C4-2B (cell line): Measurements from ENCODE around the gene SP140L.

Source experiments
- H3K27ac ChIP-seq: fragments of 450-650 bp; 2 replicates; pipeline ENCODE4 v1.5.1; 2017
- ZFX ChIP-seq: fragments of 450-650 bp; IDR thresholded peaks from 2 replicates; pipeline ENCODE4 v1.6.1; 2017
- TF ChIP-seq, protein P1 (sequence below): fragments of 450-650 bp; conservative IDR thresholded peaks from 2 replicates; pipeline ENCODE4 v1.5.1; 2017; ENCODE audit warnings: mild to moderate bottlenecking

Gene SP140L

DNA sequence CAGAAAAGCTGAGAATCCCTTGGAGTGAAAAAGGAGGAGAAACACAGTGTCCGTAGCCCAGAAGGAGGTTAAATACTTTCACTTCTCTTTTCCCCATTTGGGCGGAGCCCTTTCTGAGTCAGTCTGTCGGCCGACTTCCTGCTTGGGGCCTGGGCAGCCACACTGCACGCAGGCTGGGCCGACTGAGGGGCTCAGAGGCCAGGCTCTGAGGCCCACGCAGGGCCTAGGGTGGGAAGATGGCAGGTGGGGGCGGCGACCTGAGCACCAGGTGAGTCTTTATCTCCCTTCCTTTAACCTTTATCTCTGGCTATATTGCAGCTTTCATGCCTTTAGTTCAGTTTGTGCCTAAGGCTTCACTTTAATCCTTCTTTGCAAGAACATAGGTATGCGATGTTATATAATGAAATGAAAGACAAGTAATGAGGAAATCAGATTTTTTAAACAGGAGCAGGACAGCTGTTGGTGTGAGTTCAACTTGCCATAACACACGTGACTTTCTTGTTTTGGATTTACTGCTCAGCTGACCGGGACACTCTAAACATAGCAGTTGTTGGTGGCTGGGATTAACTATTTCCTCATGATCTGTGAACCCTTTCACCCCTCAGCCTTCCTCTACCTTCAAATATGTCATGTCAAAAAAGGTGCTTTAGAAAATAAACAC lies 89.2 kb downstream of the SP140L start, which contains the start of gene SP100:
Gene SP100, plus strand, starts transcription at position 141 of the 661 bp plus-strand sequence. Its CDS starts 96 bp downstream, at position 237.
- TF ChIP-seq, protein P1, sequence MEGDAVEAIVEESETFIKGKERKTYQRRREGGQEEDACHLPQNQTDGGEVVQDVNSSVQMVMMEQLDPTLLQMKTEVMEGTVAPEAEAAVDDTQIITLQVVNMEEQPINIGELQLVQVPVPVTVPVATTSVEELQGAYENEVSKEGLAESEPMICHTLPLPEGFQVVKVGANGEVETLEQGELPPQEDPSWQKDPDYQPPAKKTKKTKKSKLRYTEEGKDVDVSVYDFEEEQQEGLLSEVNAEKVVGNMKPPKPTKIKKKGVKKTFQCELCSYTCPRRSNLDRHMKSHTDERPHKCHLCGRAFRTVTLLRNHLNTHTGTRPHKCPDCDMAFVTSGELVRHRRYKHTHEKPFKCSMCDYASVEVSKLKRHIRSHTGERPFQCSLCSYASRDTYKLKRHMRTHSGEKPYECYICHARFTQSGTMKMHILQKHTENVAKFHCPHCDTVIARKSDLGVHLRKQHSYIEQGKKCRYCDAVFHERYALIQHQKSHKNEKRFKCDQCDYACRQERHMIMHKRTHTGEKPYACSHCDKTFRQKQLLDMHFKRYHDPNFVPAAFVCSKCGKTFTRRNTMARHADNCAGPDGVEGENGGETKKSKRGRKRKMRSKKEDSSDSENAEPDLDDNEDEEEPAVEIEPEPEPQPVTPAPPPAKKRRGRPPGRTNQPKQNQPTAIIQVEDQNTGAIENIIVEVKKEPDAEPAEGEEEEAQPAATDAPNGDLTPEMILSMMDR: no peak
- peak; percentile 46; the same call in 1 of the 2 replicates for TF ChIP-seq ZFX
- H3K27ac ChIP-seq: peak within 1 kb of the TSS; percentile 60

DNA sequence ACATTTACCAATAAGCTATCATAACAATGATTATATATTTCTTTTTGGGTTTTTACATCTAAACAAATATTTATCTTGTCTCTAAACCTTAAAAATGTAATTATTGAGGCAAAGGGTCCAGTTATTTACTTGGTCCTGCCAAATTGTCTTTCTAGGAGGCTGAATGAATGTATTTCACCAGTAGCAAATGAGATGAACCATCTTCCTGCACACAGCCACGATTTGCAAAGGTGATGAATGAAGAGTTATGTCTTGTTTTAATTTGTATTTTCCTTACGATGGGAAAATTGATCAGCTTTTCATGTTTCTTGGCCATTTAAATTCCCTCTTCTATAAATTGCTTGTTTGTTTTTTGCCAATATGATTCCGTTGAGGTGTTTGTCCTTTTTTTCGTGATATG lies 90.4 kb downstream of the SP140L start:
- H3K27ac ChIP-seq: no peak overlapping the region
- no peak for TF ChIP-seq ZFX
- TF ChIP-seq, protein P1: no peak

DNA sequence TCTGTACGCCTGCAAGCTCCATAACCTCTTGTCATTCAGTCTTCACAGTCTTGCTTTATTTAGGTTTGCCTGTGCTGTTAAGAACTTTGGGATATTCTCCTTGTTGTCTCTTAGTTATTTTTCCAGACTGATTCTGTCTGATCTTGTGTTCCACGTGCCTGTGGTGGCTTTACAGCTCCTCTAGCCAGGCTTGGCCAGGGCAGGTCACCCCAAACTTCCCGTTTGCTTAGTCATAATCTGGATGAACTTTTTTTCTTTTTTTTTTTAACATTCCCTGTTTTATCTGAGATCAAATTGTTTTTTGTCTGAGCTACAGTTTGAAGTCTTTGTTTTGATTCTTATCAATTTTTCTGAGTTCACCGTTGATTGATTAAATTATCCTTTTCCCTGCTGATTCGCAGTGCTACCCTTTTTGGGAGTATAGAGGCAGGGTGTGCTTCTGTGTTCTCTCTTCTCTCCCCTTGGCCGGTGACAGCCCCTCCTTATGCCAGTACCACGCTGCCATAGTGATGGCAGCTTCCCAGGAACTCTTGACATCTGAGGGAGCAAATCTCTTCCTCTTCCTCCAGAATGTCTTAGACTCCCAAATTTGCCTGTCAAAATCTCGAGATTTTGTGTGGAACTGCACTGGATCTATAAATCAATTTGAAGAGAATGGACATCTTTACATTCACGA lies 91.5 kb downstream of the SP140L start:
- TF ChIP-seq, protein P1: no peak
- TF ChIP-seq ZFX: no peak
- no peak overlapping the region for H3K27ac ChIP-seq

DNA sequence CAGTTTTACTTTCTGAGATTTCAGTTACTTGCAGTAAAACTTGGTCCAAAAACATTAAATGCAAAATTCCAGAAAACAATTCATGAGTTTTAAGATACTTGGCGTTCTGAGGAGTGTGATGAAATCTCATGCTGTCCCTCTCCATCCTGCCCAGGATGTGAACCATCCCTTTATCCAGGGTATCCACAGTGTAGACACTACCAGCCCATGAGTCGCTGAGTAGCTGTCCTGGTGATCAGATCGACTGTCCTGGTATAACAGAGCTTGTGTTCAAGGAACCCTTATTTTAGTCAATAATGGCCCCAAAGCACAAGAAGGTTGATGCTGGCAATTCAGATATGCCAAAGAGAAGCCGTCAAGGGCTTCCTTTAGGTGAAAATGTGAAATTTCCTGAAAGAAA lies 92.2 kb downstream of the SP140L start:
- no peak overlapping the region for H3K27ac ChIP-seq
- TF ChIP-seq ZFX: no peak
- TF ChIP-seq, protein P1: no peak

DNA sequence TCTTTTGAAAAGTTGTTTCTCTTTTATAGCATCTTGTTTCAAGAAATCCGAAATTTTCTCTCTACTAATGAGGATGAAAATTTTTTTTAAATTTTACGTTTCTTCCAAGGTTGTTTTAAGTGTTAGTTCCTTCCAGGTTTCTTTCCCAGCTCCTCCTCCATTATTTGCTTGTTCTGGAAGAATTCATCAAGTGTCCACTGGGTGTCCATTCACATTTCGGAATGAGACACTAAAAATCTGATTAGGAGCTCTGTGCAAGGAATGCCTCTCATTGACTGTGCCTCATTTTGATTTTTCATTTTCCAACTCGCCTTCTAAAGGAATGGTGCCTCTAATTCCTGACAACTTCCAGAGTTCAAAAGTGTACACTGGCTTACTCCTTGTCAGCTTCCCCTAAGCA lies 95.2 kb downstream of the SP140L start:
- no peak overlapping the region for H3K27ac ChIP-seq
- TF ChIP-seq, protein P1: peak; percentile 26
- TF ChIP-seq ZFX: no peak

DNA sequence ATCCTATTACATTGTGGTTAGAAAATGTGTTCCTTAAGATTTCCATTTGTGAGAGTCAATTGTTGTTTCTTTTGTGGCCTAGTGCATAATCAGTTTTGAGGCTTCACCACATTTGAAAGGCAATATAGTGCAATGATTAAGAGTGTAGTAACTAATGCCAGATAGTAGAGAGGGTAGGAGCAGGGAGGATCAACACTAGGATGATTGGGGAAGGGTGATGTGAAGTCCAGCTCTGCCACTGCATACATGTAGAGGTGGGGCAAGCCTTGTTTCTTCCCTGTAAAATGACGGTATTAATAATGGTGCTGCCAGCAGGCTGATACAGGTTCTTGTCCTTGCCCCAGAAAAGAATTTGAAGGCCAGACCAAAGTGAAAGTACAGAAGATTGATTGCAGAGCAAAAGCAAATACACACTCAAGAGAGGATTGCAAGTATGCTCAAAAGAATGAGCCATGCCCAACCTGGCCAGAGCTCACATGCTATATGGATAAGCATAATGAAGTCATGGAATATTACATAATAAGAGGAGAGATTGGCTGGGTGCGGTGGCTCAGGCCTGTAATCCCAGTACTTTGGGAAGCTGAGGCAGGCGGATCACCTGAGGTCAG lies 97.0 kb downstream of the SP140L start:
- TF ChIP-seq, protein P1: no peak
- no peak for TF ChIP-seq ZFX
- H3K27ac ChIP-seq: no peak overlapping the region

DNA sequence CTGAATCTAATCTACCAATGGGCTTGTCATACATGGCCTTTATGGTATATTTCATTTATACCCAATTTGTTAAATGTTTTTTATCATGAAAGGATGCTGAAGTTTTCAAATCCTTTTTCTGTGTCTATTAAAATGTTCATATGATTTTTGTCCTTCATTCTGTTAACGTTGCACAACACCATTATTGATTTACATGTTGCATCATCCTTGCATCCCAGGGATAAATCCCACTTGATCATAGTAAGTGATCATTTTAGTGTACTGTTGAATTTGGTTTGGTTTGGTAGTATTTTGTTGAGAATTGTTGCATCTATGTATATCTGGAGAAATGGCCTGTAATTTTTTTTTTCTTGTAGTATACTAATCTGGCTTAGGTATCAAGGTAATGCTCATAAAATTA lies 98.4 kb downstream of the SP140L start:
- H3K27ac ChIP-seq: no peak overlapping the region
- TF ChIP-seq ZFX: no peak
- TF ChIP-seq, protein P1: no peak
